Mesodermal cell (in vitro differentiated cells): ENCODE results near the gene RCBTB1. TPM values are rescaled to one million over a fixed set of nuclear protein-coding genes. Genes with fewer than 3 reads are reported as not detected.

Experiments
- H3K27ac ChIP-seq: 2 replicates; pipeline ENCODE4 v1.7.0; 2013; ENCODE audit warnings: mild to moderate bottlenecking, low read depth, low read length, moderate library complexity; ENCODE audit not compliant: severe bottlenecking
- H3K36me3 ChIP-seq: 2 replicates; pipeline ENCODE4 v1.7.1; 2013; ENCODE audit warnings: mild to moderate bottlenecking, low read length, moderate library complexity; ENCODE audit not compliant: control insufficient read depth, insufficient read depth
- H3K4me1 ChIP-seq: one replicate; pipeline ENCODE4 v1.7.1; 2013; ENCODE audit warnings: mild to moderate bottlenecking, low read length; ENCODE audit not compliant: insufficient read depth, control insufficient read depth, poor library complexity, severe bottlenecking
- H3K4me3 ChIP-seq: 2 replicates; pipeline ENCODE4 v1.7.0; 2013; ENCODE audit warnings: low read length, control low read depth, mild to moderate bottlenecking; ENCODE audit not compliant: insufficient read depth, poor library complexity, severe bottlenecking; ENCODE audit errors: extremely low read depth
- H3K9me3 ChIP-seq: 2 replicates; pipeline ENCODE4 v1.7.1; 2013; ENCODE audit warnings: mild to moderate bottlenecking, low read length, moderate library complexity; ENCODE audit not compliant: control insufficient read depth
- WGBS, 2 experiments: methylation state at CpG; one replicate each; pipeline ENCODE4 v1.1.5; 2013; ENCODE audit warnings: missing lambda C conversion rate in 2 of 2; ENCODE audit not compliant: insufficient coverage in 2 of 2; 5-methylcytosine and 5-hydroxymethylcytosine counted together
- polyA plus RNA-seq, 2 experiments: library from polyadenylated mRNA; stranded (reverse); fragments of 50-300 nt; gene quantifications; one replicate each; pipeline ENCODE4 v1.2.3, GENCODE V29; 2013

The RCBTB1 gene
- polyA plus RNA-seq (2013, experiment 1 of 2), result 22.3 TPM
- polyA plus RNA-seq (2013, experiment 2 of 2), result 23.3 TPM

DNA sequence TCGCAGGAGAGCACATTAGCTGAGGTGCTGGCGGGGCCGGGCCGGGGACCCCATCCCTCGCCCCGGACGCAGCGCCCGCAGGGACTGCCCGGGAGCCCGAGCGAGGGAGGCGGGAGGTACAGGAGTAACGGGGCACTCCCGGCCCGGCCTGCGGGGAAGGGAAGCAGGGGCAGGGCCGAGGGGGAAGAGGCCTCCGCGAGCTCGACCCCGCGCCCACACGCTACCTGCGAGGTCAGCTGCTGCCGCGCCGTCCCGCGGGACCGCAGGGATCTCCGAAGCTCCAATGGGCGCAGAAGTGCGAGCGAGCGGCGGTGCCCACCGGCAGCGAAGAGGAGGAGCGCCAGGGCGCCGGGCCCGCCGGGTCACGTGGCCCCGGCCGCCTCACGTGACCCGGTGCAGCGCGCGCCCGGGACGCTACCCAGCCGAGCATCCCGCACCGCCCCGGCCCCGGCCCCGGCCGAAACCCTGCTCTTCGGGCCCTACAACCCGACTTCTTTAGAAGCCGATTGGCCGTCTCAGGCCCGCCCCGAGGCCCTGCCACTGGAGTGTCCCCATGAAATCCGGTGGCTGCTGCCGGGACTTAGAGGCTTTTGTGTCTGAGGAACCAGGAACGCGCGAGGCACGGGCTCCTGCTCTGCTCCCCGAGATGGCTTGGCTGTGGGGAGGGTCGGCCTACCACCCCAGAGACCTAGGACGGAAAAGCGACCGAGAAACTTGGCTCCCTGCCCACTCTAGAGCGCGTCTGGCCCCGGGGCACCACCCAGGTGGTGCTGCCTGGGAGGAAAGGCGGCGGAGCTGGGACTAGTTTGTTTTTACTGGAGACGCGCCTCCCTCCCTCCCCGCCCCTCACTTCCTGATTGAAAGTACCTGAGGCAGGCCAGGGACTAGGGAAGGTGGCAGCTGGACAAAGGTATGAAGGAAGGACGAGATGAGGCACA, at the start of gene RCBTB1:
Gene RCBTB1 (minus strand): TSS at position 339 of the 938 bp plus-strand sequence. CDS start 18,279 bp downstream, outside the sequence.
- Histone ChIP-seq H3K36me3 (peaks cover 20% of the 10 kb centered on the region), H3K9me3 (no peaks in the 10 kb centered on the region), H3K4me1 (peaks cover 5% of the 10 kb centered on the region), H3K4me3 (peak within 1 kb of the TSS; percentile 83), H3K27ac (peak within 1 kb of the TSS; percentile 62)
- WGBS, 2 experiments, result 0% methylated on average over 67 to 73 of the region's 87 CpGs

DNA sequence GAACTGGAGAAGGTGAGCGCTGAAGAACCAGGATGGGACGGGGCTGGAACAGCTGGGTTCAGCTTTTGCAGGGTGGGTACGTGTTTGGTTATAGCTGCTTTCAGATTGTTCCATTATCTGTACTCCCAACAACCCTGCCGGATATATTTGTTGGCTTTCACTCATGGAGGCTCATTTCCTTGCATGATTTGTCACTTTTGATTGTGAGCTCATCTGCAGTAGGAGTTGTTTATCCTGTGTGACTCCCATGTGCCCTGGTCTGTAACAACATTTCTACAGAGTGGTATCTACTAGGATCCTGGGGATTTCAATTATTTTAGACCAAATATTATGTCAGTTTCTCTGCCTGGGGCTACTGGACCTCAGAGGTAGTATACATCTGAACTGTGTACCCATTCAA, 48.4 kb upstream of the RCBTB1 start:
- Histone ChIP-seq H3K4me1 (peaks cover 12% of the 10 kb centered on the region), H3K9me3 (no peaks in the 10 kb centered on the region), H3K36me3 (no peaks in the 10 kb centered on the region), H3K27ac (no peak overlapping the region), H3K4me3 (no peak overlapping the region)
- WGBS, 2 experiments, result 100% methylated on average over 3 to 4 of the region's 4 CpGs

DNA sequence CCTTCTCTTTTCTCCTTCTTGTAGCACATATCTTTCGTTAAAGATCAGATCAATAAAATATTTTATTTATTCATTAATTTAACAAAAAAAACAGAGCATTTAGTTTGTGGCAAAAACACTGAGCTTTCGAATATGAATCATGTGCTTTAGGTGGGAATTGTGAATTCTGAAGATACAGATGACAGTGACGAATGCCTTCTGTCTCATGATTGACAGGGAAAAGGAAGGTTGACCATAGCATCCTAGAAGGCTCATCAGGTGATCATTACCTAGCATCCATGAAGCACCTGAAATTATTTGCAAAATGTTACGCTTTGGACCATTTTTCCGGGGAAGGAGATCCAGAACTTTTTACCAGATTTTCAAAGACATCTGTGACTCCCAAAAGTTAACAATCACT, 46.8 kb upstream of the RCBTB1 start:
- Histone ChIP-seq H3K4me1 (peaks cover 16% of the 10 kb centered on the region), H3K4me3 (no peak overlapping the region), H3K27ac (no peak overlapping the region), H3K36me3 (no peaks in the 10 kb centered on the region), H3K9me3 (no peaks in the 10 kb centered on the region)
- WGBS, 2 experiments, result 84 to 100% methylated on average over 3 to 4 of the region's 5 CpGs

DNA sequence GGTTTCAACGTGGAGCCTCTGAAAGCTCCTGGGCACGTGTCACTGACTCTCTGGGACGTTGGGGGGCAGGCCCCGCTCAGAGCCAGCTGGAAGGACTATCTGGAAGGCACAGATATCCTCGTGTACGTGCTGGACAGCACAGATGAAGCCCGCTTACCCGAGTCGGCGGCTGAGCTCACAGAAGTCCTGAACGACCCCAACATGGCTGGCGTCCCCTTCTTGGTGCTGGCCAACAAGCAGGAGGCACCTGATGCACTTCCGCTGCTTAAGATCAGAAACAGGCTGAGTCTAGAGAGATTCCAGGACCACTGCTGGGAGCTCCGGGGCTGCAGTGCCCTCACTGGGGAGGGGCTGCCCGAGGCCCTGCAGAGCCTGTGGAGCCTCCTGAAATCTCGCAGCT, 45.2 kb upstream of the RCBTB1 start:
- Histone ChIP-seq H3K27ac (no peak overlapping the region), H3K4me1 (peaks cover 16% of the 10 kb centered on the region), H3K4me3 (no peak overlapping the region), H3K36me3 (no peaks in the 10 kb centered on the region), H3K9me3 (no peaks in the 10 kb centered on the region)
- 92 to 93% methylated on average over 15 of the region's 16 CpGs for WGBS, 2 experiments

DNA sequence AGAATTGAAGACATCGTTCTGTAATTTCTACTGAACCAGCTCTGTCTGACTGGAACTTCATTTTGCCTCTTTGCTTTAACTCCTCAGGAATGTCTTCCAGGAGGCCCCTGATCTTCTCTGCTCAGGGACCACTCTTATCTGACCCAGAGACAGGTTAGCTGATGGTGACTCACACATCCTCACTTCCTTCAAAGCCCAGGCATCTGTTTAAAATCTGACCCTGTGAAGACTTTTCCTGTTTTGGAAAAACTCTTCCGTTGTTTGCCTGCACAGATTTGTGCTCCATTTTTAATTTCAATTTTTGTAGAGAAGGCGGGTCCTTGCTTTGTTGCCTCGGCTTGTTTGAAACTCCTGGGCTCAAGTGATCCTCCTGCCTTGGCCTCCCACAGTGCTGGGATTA, 44.6 kb upstream of the RCBTB1 start:
- H3K36me3 ChIP-seq, result no peaks in the 10 kb centered on the region
- peaks cover 16% of the 10 kb centered on the region for H3K4me1 ChIP-seq
- 91 to 100% methylated on average over 3 to 4 of the region's 4 CpGs for WGBS, 2 experiments
- H3K4me3 ChIP-seq, result no peak overlapping the region
- H3K27ac ChIP-seq, result no peak overlapping the region
- H3K9me3 ChIP-seq, result no peaks in the 10 kb centered on the region

DNA sequence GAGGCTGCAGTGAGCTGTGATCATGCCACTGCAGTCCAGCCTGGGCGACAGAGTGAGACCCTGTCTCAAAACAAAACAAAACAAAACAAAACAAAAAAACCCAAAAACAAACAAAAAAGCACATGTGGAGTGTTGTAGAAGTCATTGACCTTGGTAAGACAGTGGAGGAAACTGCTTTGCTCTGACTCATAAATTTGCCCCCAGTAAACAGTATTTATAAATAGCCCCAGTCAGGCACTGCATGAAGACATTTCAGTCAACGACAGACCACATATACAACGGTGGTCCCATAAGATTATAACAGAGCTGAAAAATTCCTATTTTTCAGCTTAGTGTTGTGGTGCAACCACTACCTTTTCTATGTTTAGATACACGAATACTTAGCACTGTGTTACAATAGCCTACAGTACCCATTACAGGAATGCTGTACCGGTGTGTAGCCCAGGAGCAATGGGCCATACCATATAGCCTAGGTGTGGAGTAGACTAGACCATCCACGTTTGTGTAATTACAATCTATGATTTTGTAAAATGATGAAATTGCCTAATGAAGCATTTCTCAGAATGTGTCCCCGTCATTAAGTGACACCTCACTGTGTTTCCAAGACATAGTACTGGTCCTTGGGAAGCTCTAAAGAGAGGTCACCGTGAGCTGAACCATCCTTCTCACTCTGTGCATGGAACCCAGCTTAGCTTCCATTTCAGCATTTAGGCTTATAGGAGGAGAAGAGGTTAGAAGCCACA, 44.0 kb upstream of the RCBTB1 start:
- WGBS, 2 experiments, result 91 to 97% methylated on average over 5 of the region's 8 CpGs

DNA sequence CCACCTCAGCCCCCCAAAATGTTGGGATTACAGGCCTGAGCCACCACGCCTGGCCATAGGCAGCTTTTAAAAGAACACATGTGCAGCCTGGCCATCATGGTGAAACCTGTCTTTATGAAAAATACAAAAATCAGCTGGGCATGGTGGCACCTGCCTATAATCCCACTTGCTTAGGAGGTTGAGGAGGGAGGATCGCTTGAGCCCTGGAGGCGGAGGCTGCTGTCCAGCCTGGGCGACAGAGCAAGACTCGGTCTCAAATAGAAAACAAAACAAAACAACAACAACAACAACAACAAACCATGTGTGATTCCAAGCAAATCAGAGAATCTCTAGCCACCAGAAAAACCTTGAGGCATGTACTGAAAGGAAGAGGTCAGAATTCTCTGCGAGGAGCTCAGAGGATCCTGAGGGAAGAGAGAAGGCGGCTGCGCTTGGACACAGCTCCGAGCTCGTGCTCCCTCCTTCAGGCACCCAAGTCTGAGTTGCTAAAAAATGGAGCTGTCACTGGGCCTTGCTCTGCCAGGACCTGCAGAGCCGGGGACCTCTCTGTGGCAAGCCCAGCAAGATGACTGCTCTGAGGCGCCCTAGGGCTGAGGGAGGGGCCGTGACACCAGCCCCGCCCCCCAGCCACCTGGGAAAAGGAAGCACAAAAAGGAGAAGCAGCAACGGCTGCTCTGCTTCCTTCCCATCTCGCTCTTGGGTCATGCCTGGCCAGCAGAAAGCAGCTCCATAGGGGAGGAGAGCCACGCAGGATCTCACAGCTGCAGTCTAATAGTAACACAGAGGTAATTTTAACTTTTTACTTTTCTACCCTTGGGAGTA, 42.7 kb upstream of the RCBTB1 start, which contains the start of gene ARL11:
Gene ARL11 (plus strand): TSS at position 677 of the 822 bp plus-strand sequence. CDS start 1,941 bp downstream, outside the sequence.
- no peaks in the 10 kb centered on the region for H3K9me3 ChIP-seq
- no peaks in the 10 kb centered on the region for H3K36me3 ChIP-seq
- no peak within 1 kb of the TSS for H3K4me3 ChIP-seq
- H3K4me1 ChIP-seq, result peaks cover 16% of the 10 kb centered on the region
- no peak within 1 kb of the TSS for H3K27ac ChIP-seq
- WGBS, 2 experiments, result 50 to 57% methylated on average over 10 to 13 of the region's 17 CpGs

More for the DNA sequence above, 44.0 kb upstream of the RCBTB1 start:
- Histone ChIP-seq H3K4me3 (no peak overlapping the region), H3K4me1 (peaks cover 16% of the 10 kb centered on the region), H3K9me3 (no peaks in the 10 kb centered on the region), H3K27ac (no peak overlapping the region), H3K36me3 (no peaks in the 10 kb centered on the region)

DNA sequence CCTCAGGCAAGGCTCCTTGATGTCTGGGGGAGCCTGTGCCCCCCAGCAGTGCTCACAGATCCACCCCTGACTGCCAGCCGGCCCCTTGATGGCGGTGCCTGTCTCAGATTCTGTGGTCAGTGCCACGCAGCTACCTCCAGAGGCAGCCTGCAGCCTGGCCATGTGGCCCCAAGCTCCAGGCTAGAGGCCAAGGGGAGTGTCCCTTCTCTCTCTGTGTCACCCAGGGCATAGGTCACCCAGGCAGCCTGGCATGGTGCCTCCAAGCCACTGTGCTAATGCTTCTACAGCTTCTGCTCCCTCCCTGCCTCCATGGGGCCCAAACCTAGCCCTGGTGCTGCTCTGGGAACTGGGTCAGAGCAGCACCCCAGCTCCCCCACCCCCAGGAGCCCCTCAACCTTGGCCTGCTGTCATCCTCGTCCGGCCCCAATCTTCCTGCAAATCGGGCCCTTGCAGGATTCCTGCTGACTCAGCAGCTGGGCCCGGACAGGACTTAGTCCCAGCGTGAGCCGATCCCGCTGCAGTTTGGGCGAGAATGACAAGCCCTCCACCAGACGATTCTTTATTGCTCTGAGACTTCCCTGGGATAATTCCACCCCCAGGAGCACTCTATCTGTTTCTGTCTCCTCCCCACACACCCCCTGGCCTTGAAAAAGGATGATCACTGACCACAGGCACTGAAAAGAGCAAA, 40.2 kb upstream of the RCBTB1 start:
- 84% methylated on average over 10 of the region's 12 CpGs for WGBS, 2 experiments
- Histone ChIP-seq H3K36me3 (no peaks in the 10 kb centered on the region), H3K4me1 (peaks cover 14% of the 10 kb centered on the region), H3K4me3 (no peak overlapping the region), H3K27ac (peak overlapping the region; percentile 57), H3K9me3 (no peaks in the 10 kb centered on the region)

DNA sequence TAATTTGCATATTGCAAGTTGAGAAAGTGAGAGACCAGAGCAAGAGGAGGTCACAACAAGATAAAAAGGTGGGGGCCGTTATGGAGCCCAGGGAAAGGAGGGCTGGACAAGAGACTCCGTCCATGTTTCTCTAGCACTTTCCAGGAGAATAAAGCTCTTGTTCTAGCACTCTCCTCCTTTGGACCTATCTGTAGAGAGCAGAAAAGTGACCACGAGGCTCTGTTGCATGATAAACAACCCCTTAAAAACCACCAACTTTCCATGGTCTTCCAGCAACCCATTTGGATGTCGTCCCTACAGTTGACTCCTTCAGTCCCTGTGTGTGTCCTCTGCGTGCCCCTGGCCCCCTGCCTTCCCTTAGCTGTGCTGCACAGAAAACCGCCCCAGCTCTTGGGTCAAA, 38.9 kb upstream of the RCBTB1 start:
- Histone ChIP-seq H3K27ac (no peak overlapping the region), H3K4me3 (no peak overlapping the region), H3K36me3 (no peaks in the 10 kb centered on the region), H3K9me3 (no peaks in the 10 kb centered on the region), H3K4me1 (peaks cover 5% of the 10 kb centered on the region)
- 85 to 92% methylated on average over 4 to 5 of the region's 6 CpGs for WGBS, 2 experiments
